CD4-positive, alpha-beta T cell treated with Interleukin-2 at 100 ng/mL for 4 hours (primary cell): Measurements from ENCODE around the gene FAIM.
"Not testable (repeated sequence)": the region's sequence is repeated elsewhere in the genome, so short reads cannot be mapped to it uniquely, and the experiment has no call there.

Experiments used
- DNase-seq: peaks from one replicate; pipeline ENCODE4 v3.0.0-alpha.2; 2020; ENCODE audit warnings: low spot score

FAIM gene, protein sequence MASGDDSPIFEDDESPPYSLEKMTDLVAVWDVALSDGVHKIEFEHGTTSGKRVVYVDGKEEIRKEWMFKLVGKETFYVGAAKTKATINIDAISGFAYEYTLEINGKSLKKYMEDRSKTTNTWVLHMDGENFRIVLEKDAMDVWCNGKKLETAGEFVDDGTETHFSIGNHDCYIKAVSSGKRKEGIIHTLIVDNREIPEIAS

DNA sequence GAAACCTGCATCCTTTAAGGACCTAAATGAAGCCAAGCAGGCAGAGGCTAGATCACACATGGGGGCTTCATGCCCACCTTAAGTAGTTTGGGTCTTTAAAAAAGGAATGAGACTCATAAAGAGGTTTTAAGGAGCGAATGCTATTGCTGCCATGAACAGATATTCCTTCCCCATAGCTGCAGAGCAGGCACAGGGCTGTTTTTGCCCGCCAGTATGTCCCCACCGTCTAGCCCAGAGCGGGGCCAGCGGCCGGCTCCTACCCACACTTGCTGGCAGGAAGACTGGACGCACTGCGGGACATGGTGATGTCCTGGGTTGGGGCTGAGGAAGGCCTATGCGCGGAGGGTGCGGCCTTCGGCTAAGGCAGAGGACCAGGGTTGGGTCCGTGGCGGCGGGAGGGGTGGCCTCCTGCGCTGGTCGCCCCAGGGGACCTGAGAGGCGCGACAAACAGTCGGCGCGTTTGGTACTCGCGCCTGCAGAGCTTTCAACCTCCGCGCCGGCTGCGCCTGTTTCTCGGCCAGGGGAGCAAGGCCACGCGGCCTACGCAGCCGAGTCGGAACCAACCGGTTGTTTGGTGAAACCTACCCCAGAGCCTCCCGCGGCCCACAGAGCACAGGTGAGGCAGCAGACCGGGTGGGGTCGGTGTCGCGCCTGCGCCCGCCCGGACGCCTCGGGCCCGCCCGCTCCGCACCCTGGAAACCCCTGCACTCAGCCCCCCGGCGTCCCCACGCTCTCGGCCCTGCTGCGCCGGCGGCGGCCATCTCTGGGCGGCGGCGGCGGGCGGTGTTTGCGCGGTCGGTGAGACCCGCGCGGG is at the start of gene FAIM:
FAIM (plus strand) TSS at position 450 of the 814 bp plus-strand sequence. CDS start 10,956 bp downstream, outside the sequence.
- peak; percentile 66 for DNase-seq

DNA sequence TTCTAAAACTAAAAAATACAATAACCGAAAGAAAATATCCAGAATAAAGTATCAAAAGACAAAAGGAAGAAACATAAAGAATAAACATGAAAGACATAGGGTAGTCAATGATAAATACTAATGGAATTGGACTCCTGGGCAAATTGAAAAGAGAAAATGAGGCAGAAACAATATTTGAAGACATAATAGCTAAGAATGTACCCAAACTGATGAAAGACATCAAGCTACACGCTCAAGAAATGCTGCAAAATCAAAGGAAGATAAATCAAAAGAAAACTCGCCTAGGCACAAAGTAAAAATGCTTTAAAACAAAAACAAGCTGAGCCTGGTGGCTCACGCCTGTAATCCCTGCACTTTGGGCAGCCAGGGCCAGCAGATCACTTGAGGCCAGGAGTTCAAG is 49.4 kb upstream of the FAIM start:
- no peak for DNase-seq

DNA sequence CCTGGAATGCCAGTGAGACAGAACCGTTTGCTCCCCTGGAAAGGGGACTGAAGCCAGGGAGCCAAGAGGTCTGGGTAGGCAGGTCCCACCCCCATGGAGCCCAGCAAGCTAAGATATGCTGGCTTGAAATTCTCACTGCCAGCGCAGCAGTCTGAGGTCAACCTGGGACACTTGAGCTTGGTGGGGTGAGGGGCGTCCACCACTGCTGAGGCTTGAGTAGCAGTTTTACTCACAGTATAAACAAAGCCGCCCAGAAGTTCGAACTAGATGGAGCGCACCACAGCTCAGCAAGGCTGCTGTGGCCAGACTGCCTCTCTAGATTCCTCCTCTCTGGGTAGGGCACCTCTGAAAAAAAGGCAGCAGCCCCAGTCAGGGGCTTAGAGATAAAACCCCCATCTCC is 48.1 kb upstream of the FAIM start:
- no peak for DNase-seq

DNA sequence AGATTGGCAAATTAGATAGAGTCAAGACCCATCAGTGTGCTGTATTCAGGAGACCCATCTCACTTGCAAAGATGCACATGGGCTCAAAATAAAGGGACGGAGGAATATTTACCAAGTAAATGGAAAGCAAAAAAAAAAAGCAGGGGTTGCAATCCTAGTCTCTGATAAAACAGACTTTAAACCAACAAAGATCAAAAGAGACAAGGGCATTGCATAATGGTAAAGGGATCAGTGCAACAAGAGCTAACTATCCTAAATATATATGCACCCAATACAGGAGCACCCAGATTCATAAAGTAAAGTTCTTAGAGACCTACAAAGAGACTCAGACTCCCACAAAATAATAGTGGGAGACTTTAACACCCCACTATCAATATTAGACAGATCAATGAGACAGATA is 45.7 kb upstream of the FAIM start:
- not testable (repeated sequence) for DNase-seq

DNA sequence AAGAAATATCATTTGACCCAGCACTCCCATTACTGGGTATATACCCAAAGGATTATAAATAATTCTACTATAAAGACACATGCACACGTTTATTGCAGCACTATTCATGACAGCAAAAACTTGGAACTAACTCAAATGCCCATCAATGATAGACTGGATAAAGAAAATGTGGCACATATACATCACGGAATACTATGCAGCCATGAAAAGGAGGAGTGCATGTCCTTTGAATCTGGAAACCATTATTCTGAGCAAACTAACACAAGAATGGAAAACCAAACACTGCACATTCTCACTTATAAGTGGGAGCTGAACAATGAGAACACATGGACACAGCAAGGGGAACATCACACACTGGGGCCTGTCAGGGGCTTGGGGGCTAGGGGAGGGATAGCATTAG is 42.3 kb upstream of the FAIM start:
- DNase-seq, result not testable (repeated sequence)

DNA sequence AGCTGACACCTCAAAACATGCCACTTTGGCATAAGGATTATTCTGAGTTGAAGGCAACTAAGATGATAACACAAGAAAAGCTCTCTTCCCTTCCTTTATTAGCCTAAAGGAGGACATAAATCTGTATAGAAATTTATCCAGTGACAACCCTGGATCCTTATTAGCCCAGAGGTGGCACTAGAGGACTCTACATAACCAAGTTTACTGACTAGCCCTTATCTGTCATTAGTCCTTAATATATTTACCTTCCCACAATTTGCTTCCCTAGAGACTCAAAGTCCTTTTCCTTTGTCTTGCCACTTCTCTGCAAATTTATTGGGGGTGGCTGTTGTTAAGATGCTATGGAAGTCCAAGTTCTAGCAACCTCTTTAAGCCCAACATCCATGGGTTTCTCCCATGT is 41.2 kb upstream of the FAIM start:
- no peak for DNase-seq

DNA sequence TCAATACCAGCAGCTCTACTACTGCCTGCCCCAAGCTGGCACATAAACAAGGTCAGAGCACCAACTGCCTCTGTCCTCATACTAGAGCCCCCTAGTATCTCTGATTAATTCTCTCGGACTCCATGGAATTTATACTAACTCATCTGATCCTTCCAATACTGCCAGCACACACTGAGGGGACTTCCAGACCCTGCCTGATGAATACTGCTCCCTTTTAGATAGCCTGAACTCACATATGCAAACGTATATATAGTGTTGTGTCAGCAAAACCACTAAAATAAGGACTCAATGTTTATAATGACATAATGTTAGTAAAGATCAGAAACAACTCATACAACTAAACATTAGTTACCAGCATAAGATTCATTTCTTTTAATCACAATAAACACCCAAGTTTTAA is 39.5 kb upstream of the FAIM start:
- DNase-seq, result no peak

DNA sequence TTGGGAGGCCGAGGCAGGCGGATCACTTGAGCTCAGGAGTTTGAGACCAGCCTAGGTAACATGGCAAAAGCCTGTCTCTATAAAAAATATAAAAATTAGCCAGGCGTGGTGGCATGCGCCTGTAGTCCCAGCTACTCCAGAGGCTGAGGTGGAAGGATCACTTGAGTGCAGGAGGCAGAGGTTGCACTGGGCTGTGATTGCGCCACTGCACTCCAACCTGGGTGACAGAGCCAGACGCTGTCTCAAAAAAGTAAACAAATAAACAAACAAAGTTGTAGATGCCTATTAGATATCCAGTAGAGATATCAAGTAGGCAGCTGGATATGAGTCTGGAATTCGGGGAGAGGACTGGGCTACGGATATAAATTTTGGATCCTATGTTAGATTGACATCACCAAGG is 38.9 kb upstream of the FAIM start:
- DNase-seq, result not testable (repeated sequence)

DNA sequence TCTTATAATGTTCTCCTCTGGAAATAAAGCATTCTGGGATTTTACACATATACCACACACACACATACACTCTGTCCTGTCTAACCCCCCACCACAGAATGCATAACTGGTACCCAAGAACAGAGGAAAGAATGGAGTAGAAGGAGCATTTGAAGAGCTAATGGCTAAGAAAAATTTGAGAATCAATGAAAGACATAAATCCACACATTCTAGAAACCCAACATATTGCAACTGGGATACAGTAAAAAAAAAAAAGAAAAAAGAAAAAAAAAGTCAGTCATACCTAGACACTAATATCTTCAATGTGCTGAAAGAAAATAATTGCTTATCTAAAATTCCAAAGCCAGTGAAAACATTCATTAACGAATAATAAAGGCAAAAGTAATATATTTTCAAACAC is 35.4 kb upstream of the FAIM start:
- no peak for DNase-seq

DNA sequence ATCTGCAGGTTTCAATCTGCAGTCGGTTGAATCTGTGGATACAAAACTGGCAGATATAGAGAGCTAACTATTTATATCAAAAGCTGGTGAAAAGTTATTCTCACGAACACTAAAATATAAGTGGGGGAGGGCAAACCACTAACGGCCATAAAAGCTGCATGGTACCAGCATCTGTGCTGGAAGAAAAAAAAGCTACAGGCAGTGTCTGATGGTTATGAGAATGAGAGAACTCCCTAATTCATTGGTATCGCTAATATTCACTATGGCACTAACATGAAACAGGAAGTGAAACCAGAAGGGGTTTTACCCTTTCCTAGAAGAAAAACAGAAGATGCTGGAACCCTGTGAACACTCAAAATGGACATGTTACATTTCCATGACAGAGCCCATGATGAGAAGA is 30.4 kb upstream of the FAIM start:
- DNase-seq, result no peak

DNA sequence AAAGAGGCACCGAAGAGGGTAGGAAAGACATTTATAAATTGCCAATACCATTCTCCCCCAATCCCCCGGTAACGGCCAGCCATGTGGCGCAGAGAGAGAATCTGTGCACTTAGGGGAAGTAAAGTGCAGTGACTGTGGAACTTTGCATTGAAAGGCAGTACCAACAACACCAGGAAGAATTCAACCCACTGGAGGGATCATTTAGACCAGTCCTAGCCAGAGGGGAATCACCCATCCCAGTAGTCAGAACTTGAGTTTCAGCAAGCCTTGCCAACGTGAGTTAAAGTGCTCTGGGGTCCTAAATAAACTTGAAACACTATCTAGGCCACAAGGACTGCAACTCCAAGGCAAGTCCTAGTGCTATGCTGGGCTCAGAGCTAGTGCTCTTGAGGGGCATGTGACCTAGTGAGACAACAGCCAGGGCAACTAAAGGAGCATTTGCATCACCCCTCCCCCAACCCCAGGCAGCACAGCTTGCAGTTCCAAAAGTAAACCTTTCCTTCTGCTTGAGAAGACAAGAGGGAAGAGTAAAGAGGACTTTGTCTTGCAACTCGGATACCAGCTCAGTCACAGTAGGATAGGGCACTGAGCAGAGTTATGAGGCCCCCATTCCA is 29.5 kb upstream of the FAIM start:
- no peak for DNase-seq

DNA sequence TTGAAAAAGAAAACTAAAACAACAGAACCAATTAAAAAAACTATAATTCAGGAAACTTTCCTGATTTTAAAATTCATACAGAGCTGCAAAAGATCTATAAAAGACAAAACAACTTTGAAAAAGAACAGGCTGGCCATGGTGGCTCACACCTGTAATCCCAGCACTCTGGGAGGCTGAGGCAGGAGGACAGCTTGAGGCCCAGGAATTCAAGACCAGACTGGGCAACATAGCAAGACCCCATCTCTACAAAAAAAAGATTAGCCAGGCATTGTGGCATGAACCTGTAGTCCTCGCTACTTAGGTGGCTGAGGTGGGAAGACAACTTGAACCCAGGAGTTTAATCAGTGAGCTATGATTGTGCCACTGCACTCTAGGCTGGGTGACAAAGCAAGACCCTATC is 21.2 kb upstream of the FAIM start:
- DNase-seq, result no peak

DNA sequence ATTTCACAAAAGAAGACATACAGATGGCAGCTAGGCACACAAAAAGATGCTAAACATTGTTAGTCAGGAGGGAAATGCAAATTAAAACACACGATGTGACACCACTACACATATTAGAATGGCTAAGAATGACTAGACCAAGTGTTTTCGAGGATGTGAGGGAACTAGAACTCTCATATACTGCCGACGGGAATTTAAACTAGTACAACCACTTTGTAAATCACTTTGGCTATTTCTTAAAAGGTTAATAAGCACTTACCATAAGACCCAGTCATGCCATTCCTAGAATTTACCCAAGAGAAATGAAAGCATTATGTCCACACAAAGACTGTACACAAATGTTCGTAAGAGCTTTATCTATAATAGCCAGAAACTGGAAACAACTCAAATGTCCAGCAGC is 20.1 kb upstream of the FAIM start:
- no peak for DNase-seq

DNA sequence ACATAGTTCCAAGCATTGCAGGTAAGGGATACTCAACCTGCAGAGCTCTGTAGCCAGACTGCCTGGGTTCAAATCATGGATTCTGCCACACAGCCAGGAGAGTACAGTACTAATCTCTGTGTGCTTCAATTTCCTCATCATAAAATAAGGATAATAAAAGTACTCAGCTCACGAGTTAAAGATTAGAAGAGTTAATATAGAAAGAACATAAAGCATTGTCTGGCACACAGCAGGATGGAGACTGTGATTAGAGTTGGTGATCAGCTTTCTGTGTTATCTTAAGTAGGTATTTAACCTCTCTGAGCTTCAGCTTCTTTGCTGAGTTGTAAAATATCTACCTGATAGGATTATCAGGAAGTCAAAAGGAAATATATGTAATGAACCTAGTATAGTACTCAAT is 17.2 kb upstream of the FAIM start:
- no peak for DNase-seq

DNA sequence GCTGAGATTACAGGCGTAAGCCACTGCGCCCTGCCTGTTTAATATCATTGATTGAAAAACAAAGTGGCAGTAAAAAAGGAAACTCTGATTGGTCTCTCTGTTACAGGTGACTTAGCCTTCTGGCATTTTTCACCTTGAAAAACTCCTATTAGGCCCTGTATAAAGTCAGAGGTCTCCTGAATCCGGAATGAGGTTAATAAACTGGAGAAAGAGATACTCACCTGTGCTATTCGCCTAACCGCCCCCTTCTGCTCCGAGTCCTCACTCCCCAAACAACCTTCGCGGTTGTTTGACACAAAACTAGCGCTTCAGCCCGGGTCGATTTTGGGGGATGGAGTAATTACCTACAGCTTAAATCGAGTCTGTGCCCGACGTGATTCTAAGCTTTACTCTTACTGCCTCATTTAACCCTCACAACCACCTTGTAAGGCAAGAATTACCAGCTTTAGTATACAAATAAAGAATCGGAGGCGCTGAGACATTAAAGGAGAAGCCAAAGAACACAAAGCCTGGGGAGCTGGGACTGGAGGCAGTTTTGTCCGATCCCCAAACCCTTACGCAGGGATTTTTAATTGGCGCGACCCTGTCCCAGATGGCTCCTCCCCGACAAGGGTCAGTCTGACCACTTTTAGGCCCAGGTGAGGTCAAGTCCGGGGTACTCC is 15.0 kb upstream of the FAIM start:
- DNase-seq, result no peak

DNA sequence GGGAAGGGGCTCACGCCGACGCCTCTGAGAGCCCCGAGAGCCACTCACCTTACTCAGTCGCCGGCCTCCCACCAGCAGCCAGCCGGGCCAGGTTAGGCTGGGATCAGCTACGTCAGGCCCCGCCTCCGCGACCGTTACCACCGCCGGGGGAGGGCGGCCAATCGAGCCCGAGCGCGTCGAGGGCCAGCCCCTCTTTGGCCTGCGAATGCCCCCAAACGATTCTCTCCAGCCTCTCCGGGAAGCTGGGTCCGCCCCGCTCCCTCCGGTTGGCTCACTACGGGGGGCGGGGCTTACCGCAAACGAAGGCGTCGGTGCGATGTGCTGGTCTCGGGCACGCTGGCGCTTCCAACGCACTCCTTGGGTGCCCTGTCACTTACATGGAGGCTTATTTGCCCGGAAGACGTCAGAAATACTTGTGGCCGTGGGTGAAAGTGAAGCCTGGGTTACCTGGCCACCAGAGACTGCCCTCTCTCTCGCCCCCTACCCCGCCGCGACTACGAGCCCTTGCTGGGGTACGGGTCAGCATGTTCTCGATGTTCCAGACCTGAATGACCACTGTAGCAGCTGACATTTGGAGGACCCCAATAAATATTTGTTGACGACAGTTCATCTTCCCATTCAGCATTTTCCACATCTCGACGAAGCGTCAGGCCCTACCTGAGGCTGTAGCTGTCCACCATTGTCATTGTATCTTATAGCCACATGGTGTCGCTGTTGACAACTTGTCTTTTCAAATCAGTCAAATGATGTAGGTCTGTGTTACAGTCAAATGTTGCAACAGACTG is 14.2 kb upstream of the FAIM start, which contains the start of gene CEP70:
CEP70 (minus strand) TSS at position 111 of the 785 bp plus-strand sequence. CDS start 21,333 bp downstream, outside the sequence.
- DNase-seq, result peak; percentile 91

DNA sequence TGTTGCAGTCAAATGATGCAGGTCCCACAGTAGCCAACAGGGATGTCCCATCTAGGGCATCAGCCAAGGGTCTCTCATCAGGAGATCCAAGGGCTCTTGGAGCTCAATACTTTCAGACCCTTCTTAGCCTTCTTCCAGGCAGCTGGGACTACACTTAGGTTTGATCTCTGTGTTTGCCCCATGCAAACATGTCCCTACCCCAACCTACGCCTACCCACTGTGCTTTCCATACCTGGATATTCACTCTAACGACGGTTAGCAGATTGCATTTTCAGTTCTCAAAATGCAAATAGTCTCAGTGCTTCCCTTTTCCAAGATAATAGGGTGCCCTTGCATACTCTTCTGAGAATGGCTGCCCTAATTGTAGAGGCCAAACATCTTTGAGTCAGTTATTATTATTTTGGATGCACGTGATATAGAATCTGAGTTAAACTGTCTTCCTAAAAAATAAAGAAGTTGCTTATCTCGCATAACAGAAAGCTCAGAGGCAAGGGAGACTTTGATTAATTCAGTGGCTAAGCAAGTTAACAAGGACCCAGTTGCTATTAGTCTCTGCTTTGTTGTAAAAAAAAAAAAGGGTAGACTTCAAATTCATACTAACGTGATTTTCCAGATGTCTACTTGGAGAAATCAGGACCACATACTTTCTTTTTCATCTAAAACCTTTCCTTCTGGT is 13.5 kb upstream of the FAIM start:
- no peak for DNase-seq

DNA sequence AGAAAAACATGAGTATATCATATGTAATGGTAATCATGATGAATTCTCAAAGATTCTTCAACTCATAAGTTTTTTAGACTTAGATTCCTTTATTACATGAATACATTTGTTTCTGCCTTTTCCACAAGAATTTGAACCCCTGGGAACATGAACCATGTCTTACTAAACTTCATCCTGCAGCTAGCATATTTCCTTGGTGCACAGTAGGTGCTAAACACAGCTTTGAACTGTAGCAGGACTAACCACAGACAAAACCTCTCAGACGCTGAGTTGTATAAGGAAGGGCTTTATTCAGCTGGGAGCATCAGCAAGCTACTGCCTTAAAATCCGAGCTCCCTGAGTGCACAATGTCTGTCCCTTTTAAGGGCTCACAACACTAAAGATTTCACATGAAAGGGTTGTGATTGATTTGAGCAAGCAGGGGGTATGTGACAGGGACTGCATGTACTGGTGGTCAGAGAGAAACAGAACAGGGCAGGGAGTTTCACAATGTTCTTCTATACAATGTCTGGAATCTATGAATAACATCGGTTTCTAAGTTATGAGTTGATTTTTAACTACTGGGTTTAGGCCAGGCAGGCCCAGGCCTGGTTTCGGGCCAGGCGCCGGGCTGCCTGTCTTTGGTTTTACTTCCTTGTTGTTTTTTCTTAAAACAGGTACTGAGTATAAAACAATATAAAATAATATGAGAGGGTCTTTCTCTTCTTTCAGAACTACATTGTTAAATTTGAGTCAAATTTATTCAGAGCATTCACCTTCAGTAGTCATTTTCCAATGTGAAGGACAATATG is 11.2 kb upstream of the FAIM start:
- not testable (repeated sequence) for DNase-seq

DNA sequence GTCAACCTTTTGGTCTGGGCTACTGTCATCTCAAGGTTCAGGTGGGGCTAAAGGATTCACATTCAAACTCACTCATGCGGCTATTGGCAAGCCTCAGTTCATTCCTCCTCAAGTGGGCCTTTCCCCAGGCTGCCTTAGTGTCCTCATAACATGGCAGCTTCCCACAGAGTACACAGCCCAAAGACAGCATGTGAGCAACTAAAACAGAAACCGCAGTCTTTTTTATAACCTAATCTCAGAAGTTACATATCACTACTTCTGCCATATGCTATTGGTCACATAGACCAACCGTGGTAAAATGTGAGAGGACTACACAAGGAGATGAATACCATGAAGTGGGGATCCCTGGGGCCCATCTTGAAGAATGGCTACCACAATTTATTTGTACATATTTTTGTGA is 10.0 kb upstream of the FAIM start:
- DNase-seq, result no peak

DNA sequence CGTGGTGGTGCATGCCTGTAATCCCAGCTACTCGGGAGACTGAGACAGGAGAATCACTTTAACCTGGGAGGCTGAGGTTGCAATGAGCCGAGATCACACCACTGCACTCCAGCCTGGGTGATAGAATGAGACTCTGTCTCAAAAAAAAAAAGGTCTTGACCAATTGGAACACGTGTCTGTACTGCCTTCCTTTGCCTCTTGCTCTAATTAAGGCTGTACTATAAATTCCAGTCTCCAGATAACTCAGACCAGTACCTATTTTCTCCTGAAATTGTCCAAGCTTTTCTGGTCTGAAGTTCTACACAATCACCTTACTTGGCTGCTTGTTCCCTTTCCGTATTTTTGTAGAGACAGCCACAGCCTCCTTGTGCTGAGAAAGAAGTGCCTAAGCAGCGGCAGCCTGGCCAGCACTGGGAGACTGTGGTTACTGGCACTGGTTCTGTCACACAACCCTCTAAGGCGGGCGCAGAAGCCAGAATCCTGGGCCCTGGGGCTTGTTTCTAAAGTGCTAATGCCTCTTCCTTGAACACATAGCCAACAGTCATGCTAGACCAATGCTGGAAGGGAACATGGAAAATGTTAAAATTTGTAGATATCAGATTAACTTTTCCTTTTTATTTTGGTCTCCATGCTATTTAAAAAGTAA is 8.3 kb upstream of the FAIM start:
- DNase-seq, result no peak
